NOMO-1 treated with DMSO at 0.1 percent for 48 hours (cell line): ENCODE results near the gene PHC2.

ENCODE experiments used
- DNase-seq: peaks from one replicate; lab custom pipeline; 2025; ENCODE audit not compliant: unreplicated experiment; lab: John Stamatoyannopoulos, UW

Gene PHC2

DNA sequence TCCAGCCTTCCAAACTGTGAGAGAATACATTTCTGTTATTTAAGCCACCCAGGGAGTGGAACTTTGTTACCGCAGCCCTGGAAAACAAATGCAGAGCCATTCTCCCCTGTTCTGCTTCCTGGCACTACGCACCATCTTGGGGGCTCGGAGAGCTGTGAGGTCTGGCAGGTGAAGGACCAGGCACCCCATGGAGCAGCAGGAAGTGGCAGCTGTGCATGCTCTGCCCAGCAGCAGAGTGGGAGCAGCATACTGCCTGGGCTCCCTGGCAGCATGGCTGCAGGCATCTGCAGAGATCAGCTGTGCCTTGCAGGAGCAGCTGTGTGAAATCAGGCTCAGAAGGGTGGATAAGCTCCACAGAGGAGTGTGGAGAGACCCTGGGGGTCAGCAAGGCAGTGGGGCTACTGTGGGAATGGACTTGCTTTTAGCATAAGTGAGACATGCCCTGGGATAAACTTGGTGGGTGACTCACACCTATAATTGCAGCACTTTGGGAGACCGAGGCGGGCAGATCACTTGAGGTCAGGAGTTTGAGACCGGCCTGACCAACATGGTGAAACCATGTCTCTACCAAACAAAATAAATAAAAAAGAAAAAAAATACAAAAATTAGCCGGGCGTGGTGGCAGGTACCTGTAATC is 23.9 kb upstream of the PHC2 start:
- DNase-seq = no peak

- DNase-seq = no peak
Observed at GRCh38 chr1:33446590-33446989, 15.7 kb upstream of the PHC2 start.

GRCh38 chr1:33445108-33445507 is 14.2 kb upstream of the PHC2 start:
- no peak for DNase-seq

- DNase-seq = no peak
Observed at GRCh38 chr1:33443705-33444180, 12.8 kb upstream of the PHC2 start.

DNA sequence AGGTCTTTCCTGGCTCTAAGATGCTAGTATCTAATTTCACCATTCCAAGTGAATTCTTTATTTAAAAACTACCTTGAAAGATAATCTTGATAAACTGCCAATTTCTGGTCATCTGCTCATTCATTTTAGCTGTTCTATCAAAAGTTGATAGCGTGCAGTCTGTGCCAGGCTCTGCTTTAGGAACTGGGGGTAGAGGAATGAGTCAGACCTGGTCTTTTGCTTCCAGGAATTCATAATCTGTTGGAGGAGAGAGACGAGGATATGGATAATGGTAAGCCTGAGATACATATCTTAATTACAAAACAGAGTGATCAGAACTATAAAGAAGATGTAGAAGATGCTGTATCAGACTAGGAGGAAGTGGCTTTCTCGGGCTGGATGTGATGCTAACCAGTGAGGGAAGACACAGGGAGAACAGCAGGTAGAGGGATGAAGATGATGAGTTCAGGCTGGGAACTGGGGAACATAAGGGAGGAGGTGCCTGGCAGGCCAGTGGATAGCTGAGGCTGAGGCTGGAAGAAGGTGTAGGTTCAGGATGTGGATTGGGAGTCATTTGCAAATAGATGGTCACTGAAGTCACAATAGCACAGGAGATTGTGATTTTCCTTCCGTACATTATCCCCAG is 12.3 kb upstream of the PHC2 start:
- DNase-seq = no peak

DNA sequence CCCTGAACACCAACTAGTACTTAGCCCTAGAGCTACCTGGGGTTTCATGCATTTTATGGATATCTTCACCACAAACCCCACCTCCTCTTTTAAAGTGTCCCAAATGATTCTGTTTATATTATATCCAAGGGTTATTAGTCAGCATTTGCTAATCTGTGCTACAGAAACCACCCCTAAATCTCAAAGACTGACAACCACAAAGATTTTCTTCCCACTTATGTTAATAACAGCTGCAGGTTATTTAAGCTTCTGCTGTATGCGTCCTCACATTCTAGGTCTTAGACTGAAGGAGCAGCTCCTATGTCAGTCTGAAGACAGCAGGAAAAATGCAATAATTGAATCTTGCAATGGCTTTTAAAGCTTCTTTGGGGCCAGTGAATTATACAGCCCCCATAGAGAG is 11.2 kb upstream of the PHC2 start:
- no peak for DNase-seq

DNA sequence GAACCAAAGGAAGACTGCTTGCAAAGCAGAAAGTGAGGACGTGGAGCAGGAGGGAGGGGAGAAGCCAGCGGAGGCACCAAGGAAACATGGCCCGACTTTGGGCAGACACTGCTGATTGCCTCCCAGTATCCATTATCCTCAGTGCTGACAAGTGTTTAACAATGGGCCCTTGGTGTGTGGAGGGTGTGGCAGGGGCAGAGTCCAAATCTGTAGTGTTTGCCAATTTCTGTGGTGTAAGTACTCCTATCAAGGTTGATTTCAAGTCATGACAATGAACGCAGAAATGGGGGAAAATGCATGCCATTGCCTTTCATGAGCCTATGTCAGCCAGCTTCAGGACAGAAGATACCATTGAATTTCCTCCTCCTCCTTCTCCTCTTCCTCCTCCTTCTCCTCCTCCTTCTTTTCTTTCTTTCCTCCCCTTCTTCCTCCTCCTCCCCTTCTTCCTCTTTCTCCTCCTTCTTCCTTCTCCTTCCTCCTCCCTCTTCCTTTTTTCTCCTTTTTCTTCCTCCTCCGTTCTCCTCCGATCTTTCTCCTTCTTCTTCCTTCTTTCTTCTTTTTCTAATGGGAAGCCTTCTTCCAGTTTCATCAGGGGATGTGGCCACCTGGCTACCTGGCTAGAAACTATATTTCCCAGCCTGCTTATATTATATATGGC is 10.3 kb upstream of the PHC2 start:
- DNase-seq = no peak

DNA sequence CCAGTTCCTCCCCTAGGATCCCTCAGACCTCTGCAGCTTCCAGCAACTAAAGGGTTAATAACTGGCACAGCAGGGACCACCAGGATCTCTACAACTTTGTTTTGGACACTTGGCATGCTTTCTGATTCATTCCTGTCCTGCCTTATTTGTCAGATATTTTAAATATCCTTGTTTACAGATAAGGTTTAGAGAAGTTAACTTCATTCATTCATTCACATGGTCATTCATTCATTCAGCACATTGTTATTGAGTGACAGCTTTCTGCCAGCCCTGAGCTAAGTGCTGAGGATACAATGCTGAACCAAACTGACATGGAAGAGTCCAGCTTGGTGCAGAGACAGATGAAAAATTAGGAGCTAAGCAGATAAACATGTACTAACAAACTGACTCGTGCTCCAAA is 8.8 kb upstream of the PHC2 start:
- DNase-seq = no peak

- no peak for DNase-seq
Observed at GRCh38 chr1:33438364-33439160, 7.7 kb upstream of the PHC2 start.

DNA sequence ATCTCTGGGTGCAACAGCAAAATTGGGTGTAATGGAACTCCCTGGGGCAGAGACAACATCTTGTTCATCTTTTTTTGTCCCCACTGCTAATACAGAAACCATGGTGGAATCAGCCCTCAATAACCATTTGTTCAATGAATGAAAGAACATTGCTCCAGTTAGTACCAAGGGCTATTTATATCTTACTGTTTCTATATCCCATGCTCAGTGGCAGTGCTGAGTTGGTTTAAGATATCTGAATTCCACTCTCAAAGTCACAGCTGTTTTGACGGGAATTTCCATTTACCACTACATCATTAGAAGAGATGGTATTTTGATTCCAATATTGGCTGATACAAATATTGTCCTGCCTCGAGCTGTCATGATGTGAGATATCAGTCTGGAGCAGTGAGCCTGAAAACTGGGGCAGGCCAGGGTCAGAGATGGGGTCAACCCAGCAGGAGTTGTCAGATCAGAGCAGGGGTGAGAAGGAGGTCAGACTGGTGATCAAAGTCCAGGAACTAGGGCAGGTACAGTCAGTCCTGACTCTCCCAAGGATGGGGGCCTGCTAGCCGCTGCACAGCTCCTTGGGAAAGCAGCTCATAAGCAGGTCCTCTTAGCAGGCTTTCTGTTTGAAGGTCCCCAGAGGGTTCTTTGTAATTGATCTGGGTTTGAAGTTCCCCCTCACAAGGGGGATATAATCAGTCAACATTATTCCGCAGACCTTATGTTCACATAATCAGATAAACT is 5.8 kb upstream of the PHC2 start:
- no peak for DNase-seq

DNA sequence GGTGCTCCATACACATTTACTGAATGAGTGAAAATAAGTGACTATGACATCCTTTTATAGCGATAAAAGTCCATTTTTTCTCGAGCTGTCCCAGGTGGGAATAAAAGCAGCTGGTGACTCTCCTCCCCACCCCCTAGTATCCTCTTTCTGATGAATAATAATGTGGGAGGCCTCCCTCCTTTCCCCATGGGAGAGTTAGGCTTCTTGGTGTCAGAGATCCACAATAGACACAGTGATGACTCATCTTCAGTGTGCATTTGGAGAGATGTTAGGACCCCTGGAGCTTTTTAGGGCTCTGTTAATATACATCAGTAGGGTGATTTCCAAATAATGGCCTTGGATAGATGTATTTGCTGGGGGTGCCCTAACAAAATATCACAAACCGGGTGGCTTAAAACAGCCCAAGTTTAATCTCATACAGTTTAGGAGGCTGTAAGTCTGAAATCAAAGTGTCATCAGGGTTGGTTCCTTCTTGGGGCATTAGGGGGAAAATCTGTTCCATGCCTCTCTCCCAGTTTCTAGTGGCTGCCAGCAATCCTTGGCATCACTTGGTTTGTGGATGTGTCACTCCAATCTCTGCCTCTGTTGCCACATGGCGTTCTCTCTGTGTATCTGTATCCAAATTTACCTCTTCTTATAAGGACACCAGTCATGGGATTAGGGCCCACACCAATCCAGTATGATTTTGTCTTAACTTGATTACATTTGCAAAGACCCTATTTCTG is 4.4 kb upstream of the PHC2 start:
- DNase-seq = no peak

GRCh38 chr1:33434363-33434750 is 3.5 kb upstream of the PHC2 start:
- no peak for DNase-seq

- DNase-seq = peak; percentile 95
Observed at GRCh38 chr1:33433509-33434362, 2.8 kb upstream of the PHC2 start.

DNA sequence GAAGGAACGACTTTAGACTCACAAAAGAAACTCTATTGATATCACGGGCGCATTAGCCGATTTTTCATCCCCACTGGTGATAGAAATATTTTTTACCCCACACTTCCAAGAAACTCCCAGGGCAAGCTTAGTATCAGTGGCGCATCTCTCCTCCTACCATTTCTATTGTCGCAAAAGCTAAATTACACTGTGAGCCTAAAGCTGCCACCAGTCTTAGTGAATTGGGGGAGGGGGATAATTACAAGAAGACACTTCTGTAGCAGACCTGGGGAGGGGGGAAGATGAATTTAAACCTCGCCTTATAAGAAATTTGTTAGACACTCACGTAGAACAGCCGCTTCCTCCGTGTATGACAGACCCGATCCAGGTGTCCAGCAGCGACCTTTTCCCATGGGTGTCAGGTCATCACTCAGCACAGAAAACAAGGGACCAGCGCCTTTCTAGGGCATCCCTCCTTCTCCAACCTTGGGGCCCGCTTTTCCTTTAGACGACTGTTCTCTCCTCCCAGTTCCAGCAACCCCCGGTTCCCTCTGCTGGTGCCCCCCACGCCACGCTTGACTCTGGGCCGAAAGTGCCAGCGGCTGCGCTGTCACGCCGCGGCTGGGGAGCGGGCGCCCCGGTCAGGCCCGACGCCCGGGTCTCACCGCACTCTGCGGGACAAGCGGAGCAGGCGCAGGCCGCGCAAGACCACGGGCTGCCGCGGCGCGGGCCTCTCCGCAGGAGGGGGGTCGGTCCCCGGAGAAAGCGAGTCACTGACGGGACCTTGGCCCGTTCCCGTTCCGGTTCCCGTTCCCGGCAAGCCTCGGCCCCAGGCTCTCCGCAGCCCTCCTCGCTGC is 821 bp downstream of the PHC2 start:
- no peak for DNase-seq

DNA sequence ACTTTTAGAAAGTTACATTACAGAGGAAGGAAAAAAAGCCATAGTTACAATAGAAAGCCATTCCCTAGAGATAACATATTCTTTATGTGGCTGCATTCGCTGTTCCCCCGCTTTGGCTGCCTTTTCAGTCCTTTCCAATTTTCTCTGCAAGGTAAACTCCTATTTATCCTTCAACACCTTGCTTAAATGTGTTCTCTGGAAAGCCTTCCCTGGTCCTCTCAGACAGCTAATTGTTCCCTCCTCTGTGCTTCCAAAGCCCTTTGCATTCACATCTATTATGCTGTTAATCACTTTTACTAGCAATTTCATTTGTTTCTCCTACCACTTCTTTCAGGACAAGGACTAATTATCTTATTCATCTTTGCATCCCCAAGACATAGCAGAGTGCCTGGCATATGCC is 1.6 kb downstream of the PHC2 start:
- DNase-seq = no peak

DNA sequence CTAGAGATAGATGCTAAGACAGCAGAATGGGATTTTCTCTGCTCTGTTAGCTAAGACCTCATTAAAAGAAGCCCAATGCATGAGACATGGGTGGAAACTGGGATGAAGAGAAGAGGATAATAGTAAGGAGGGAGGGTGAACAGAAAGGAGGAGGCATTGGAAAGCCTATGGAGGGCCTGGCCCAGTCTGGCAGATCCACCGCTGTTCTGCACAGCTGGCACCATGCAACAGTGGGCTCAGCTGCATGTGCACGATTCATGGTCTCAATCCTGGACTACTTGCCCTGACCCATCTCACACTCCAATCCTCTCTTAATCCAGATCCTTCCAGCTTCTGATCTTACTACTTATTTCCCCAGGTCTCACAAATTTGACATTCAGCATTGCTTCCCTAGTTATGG is 2.2 kb downstream of the PHC2 start:
- DNase-seq = no peak

DNA sequence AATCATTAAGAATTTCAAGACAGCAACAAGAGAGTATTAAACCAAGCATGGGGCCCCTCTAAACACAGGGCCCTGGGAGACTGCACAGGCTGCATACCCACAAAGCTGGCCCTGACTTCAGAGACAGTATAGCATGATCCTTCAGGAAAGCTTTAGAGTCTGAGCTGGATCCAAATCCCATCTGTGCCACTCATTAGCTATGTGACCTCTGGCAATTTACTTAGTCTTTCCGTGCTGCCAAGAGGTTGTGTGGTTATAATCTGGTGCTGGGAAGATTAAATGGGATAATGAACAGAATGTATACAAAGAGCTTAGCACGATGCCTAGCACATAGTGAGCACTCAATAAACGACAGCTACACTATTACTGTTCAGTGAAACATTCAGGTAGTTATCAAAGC is 4.0 kb downstream of the PHC2 start:
- DNase-seq = no peak

GRCh38 chr1:33425900-33426299 is 5.0 kb downstream of the PHC2 start:
- no peak for DNase-seq

GRCh38 chr1:33424610-33425009 is 6.3 kb downstream of the PHC2 start:
- no peak for DNase-seq
